ENCODE data around the gene MRGPRD. TPM values are rescaled to one million over a fixed set of nuclear protein-coding genes. Genes with fewer than 3 reads are reported as not detected.

Gene MRGPRD
- total RNA-seq, 4 donors from 2014 or later, result not detected

DNA sequence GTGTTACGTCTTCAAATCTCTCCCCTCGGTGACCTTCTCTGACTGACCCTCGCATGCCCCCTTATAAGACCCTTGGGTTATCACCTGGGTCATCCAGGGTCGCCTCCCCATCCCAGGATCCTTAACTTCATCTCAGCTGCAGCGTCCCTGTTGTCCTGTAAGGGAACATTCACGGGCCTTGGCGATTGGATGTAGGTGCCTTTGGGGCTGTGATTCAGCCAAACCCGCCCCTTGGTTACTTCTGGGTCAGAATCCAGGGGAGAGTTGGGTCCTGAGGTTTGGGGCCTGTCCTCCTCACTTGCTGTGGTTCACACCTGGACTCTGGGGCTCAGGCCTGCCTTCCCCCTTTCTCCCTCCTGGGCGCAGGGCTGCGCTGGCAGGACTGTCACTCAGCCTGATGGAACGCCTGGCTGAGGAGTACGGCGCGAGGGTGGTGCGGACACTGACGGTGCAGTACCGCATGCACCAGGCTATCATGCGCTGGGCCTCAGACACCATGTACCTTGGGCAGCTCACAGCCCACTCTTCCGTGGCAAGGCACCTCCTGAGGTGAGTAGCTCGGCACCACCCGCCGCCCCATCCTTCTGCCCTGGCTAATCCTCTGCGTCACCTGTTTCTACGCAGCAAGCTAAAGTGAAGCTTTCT, 47.7 kb downstream of the MRGPRD start:
- Histone ChIP-seq H3K27ac (no peak overlapping the region), H3K4me1 (no peaks in the 10 kb centered on the region), H3K36me3 (peaks cover 59 to 64% of the 10 kb centered on the region in 2 donors), H3K27me3 (no peaks in the 10 kb centered on the region), H3K4me3 (replicated peaks in 1 of 3) (no peak overlapping the region), H3K9me3 (no peaks in the 10 kb centered on the region)
- no peak for DNase-seq
- 95 to 96% methylated on average over 18 to 22 of the region's 24 CpGs for WGBS, 2 donors
- TF ChIP-seq, protein P1, sequence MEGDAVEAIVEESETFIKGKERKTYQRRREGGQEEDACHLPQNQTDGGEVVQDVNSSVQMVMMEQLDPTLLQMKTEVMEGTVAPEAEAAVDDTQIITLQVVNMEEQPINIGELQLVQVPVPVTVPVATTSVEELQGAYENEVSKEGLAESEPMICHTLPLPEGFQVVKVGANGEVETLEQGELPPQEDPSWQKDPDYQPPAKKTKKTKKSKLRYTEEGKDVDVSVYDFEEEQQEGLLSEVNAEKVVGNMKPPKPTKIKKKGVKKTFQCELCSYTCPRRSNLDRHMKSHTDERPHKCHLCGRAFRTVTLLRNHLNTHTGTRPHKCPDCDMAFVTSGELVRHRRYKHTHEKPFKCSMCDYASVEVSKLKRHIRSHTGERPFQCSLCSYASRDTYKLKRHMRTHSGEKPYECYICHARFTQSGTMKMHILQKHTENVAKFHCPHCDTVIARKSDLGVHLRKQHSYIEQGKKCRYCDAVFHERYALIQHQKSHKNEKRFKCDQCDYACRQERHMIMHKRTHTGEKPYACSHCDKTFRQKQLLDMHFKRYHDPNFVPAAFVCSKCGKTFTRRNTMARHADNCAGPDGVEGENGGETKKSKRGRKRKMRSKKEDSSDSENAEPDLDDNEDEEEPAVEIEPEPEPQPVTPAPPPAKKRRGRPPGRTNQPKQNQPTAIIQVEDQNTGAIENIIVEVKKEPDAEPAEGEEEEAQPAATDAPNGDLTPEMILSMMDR (IDR thresholded peaks at IDR 0.05), result no peak
- no peak for TF ChIP-seq POLR2A (IDR thresholded peaks at IDR 0.05)
- intact Hi-C loops (cut with DNase I), result no loop called here

DNA sequence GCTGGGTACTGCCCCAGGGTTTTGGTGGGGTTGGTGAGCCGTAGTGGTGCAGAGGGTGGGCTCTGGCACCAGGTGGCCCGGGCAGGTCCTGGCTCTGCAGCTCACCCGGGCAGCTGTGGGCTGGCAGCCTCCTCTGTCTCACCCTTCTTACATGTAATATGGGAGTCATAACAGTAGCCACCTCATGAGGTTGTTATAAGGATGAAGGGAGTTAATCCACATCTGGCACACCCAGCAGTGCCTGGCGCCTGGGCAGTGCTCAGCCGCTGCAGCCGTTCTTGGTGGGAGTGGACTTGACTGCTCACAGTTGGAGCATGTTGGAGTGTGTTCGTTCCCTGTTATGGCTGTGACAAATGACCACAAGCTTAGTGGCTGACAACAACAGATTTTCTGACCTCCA, 48.4 kb downstream of the MRGPRD start:
- intact Hi-C loops (cut with DNase I), result no loop called here
- TF ChIP-seq POLR2A (IDR thresholded peaks at IDR 0.05), result no peak
- TF ChIP-seq, protein P1 (IDR thresholded peaks at IDR 0.05), result no peak
- Histone ChIP-seq H3K27ac (no peak overlapping the region), H3K36me3 (peaks cover 52 to 57% of the 10 kb centered on the region in 2 donors), H3K9me3 (no peaks in the 10 kb centered on the region), H3K4me3 (replicated peaks in 1 of 3) (no peak overlapping the region), H3K27me3 (no peaks in the 10 kb centered on the region), H3K4me1 (no peaks in the 10 kb centered on the region)
- DNase-seq, result no peak
- 89 to 95% methylated on average over 5 to 7 of the region's 7 CpGs for WGBS, 2 donors

DNA sequence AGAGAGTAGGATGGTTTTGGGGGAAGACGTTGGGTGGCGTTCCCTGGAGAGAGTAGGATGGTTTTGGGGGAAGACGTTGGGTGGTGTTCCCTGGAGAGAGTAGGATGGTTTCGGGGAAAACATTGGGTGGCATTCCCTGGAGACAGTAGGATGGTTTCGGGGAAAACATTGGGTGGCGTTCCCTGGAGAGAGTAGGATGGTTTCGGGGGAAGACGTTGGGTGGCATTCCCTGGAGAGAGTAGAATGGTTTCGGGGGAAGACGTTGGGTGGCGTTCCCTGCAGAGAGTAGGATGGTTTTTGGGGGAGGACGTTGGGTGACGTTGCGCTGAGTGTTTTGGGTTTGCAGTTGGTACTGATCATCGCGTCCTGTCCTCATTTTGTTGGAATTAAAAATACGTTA, 48.9 kb downstream of the MRGPRD start:
- no peaks in the 10 kb centered on the region for H3K27me3 ChIP-seq
- TF ChIP-seq, protein P1 (IDR thresholded peaks at IDR 0.05), result no peak
- TF ChIP-seq POLR2A (IDR thresholded peaks at IDR 0.05), result no peak
- H3K27ac ChIP-seq, result no peak overlapping the region
- WGBS, 2 donors, result 88 to 90% methylated on average over 17 of the region's 17 CpGs
- no peak overlapping the region for H3K4me3 ChIP-seq (replicated peaks in 1 of 3)
- intact Hi-C loops (cut with DNase I), result no loop called here
- H3K9me3 ChIP-seq, result no peaks in the 10 kb centered on the region
- H3K36me3 ChIP-seq, result peaks cover 48 to 52% of the 10 kb centered on the region in 2 donors
- H3K4me1 ChIP-seq, result no peaks in the 10 kb centered on the region
- DNase-seq, result no peak

DNA sequence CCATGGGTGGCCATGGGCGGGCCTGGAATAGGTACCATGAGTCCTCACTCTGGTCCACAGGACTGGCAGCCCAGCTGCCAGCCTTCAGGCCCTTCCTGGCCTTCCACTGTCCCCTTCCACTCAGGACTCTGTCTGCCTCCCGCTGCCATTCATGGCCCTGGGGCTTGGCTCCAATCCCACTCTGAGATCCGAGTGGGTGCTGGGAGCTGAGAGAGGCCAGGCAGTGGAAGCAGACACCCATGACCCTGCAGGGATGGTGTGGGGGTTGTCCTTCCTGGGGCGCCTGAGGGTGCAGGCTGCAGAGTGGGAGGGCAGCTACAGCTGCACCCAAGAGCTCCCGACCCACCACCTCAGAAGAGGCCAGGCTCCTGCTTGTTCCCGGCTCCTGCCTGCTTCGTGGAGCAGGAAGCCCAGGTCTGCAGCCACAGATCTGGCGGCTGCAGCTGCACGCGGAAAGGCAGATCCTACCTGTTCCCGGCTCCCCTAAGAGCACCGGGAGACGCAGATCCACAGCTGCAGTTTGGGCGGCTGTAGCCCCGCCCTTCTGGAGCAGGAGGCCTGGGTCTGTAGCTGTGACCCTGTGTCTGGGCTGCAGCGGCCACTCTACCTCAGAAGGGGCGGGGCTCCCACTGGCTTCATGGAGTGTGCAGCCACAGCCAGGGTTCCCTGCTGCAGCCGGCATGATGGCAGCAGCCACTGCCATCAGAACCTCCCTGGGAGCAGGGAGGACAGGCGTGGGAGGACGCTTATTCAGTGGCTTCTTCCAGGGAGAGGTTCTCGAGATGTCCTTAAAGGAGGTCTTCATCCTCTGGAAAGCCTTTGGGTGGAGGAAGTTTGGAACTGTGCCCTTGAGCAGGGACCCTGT, 49.6 kb downstream of the MRGPRD start:
- H3K4me3 ChIP-seq (replicated peaks in 1 of 3), result no peak overlapping the region
- TF ChIP-seq POLR2A (IDR thresholded peaks at IDR 0.05), result no peak
- TF ChIP-seq, protein P1 (IDR thresholded peaks at IDR 0.05), result no peak
- H3K9me3 ChIP-seq, result no peaks in the 10 kb centered on the region
- no peak for DNase-seq
- 97 to 100% methylated on average over 10 to 12 of the region's 21 CpGs for WGBS, 2 donors
- no peaks in the 10 kb centered on the region for H3K4me1 ChIP-seq
- H3K36me3 ChIP-seq, result peaks cover 43 to 48% of the 10 kb centered on the region in 2 donors
- H3K27me3 ChIP-seq, result no peaks in the 10 kb centered on the region
- intact Hi-C loops (cut with DNase I), result no loop called here
- no peak overlapping the region for H3K27ac ChIP-seq

Other genes starting within 250 kb of the MRGPRD start
- gene TESMIN, start 229.5 kb downstream of the MRGPRD start, total RNA-seq, result 10 to 100 TPM in 1 of 4 donors, 1 to 10 TPM in 3; 2.1 to 10.6 (median 5.8) TPM
- 10 to 100 TPM; 29.9 to 58.0 (median 43.8) TPM for gene CPT1A, start 139.1 kb downstream of the MRGPRD start, total RNA-seq
- gene MRPL21, start 77.2 kb downstream of the MRGPRD start, total RNA-seq, result 10 to 100 TPM; 24.0 to 86.6 (median 65.6) TPM
- gene IGHMBP2, start 77.1 kb downstream of the MRGPRD start, total RNA-seq, result 10 to 100 TPM; 10.2 to 18.4 (median 11.7) TPM
- 1 to 10 TPM; 5.0 to 7.6 (median 6.6) TPM for gene MRGPRF, start 32.3 kb upstream of the MRGPRD start, total RNA-seq
- 10 to 100 TPM; 10.5 to 30.4 (median 13.7) TPM for gene TPCN2, start 67.9 kb upstream of the MRGPRD start, total RNA-seq
- 1 to 10 TPM in 2 of 4 donors, under 1 TPM in 1, not detected in 1; 0.45 to 2.3 (median 2.0) TPM for gene SMIM38, start 174.9 kb upstream of the MRGPRD start, total RNA-seq

Measured in thyroid gland (tissue), 4 donors.